Kidney epithelial cell (primary cell): ENCODE measurements around the gene ACP1. TPM values are rescaled to one million over a fixed set of nuclear protein-coding genes. Genes with fewer than 3 reads are reported as not detected.

Source experiments
- DNase-seq: peaks from one replicate; pipeline ENCODE4 v3.0.0-alpha.2; 2010; ENCODE audit warnings: low read depth
- H3K27me3 ChIP-seq: 2 replicates; pipeline ENCODE4 v1.6.0; 2011; ENCODE audit warnings: low read length; ENCODE audit not compliant: control insufficient read depth, insufficient read depth
- H3K36me3 ChIP-seq: 2 replicates; pipeline ENCODE4 v1.5.1; 2011; ENCODE audit warnings: low read length; ENCODE audit not compliant: control insufficient read depth, insufficient read depth
- H3K4me3 ChIP-seq: 2 replicates; pipeline ENCODE4 v1.5.1; 2011; ENCODE audit warnings: low read depth, mild to moderate bottlenecking, control low read depth, low read length
- CTCF ChIP-seq: IDR thresholded peaks from 2 replicates; pipeline ENCODE4 v1.5.1; 2011; ENCODE audit warnings: mild to moderate bottlenecking, moderate library complexity, low read length, control low read depth, inconsistent platforms; ENCODE audit not compliant: insufficient read depth, poor library complexity, severe bottlenecking
- total RNA-seq: library from RNA; depleted of rRNA; stranded (reverse); fragments of >200 nt; gene quantifications from 2 replicates; pipeline ENCODE4 v1.2.3, GENCODE V29; 2015

Gene ACP1
- total RNA-seq, 1 donor from 2014 or later: 120 TPM

- Histone ChIP-seq H3K4me3 (no peak overlapping the region), H3K36me3 (no peaks in the 10 kb centered on the region), H3K27me3 (no peaks in the 10 kb centered on the region)
- DNase-seq: no peak
- TF ChIP-seq CTCF: no peak
These were observed 36.0 kb upstream of the ACP1 start for GRCh38 chr2:228518-229278.

GRCh38 chr2:231521-232185, 33.1 kb upstream of the ACP1 start:
- H3K27me3 ChIP-seq: no peaks in the 10 kb centered on the region
- no peak for TF ChIP-seq CTCF
- H3K36me3 ChIP-seq: no peaks in the 10 kb centered on the region
- no peak for DNase-seq
- no peak overlapping the region for H3K4me3 ChIP-seq

- DNase-seq: no peak
- no peak for TF ChIP-seq CTCF
- Histone ChIP-seq H3K36me3 (no peaks in the 10 kb centered on the region), H3K4me3 (no peak overlapping the region), H3K27me3 (no peaks in the 10 kb centered on the region)
These were observed 31.7 kb upstream of the ACP1 start for GRCh38 chr2:233030-233429.

- TF ChIP-seq CTCF: no peak
These were observed 30.3 kb upstream of the ACP1 start for GRCh38 chr2:234421-234820.

GRCh38 chr2:236993-237539, 27.7 kb upstream of the ACP1 start:
- Histone ChIP-seq H3K27me3 (no peaks in the 10 kb centered on the region), H3K4me3 (no peak overlapping the region), H3K36me3 (no peaks in the 10 kb centered on the region)
- no peak for DNase-seq
- TF ChIP-seq CTCF: no peak

More at GRCh38 chr2:234421-234820, 30.3 kb upstream of the ACP1 start:
- DNase-seq: no peak
- H3K36me3 ChIP-seq: no peaks in the 10 kb centered on the region
- no peaks in the 10 kb centered on the region for H3K27me3 ChIP-seq
- no peak overlapping the region for H3K4me3 ChIP-seq
